SJCRH30 (cell line): Measurements from ENCODE around the gene MED22. TPM values are rescaled to one million over a fixed set of nuclear protein-coding genes. Genes with fewer than 3 reads are reported as not detected.
"Not testable (repeated sequence)": the region's sequence is repeated elsewhere in the genome, so short reads cannot be mapped to it uniquely, and the experiment has no call there.

Experiments
- DNase-seq, 2 experiments: peaks; one replicate each; pipeline ENCODE4 v3.0.0-alpha.2; 2015 to 2020
- H3K27ac ChIP-seq: fragments of 250-450 bp; sonication (Bioruptor Pico); 2 replicates; pipeline ENCODE4 v1.5.1; 2020; ENCODE audit warnings: mild to moderate bottlenecking, moderate library complexity
- H3K27me3 ChIP-seq: fragments of 250-450 bp; sonication (Bioruptor Pico); 2 replicates; pipeline ENCODE4 v1.5.1; 2020; ENCODE audit warnings: mild to moderate bottlenecking, moderate library complexity
- H3K36me3 ChIP-seq: fragments of 250-450 bp; sonication (Bioruptor Pico); 2 replicates; pipeline ENCODE4 v1.5.1; 2020; ENCODE audit warnings: mild to moderate bottlenecking, moderate library complexity
- H3K4me1 ChIP-seq: fragments of 250-450 bp; sonication (Bioruptor Pico); 2 replicates; pipeline ENCODE4 v1.5.1; 2020; ENCODE audit warnings: mild to moderate bottlenecking, moderate library complexity
- H3K4me3 ChIP-seq: fragments of 250-450 bp; sonication (Bioruptor Pico); 2 replicates; pipeline ENCODE4 v1.5.1; 2020; ENCODE audit warnings: mild to moderate bottlenecking, moderate library complexity
- H3K9me3 ChIP-seq: fragments of 250-450 bp; sonication (Bioruptor Pico); replicated peaks from 2 replicates; pipeline ENCODE4 v1.5.1; 2020; ENCODE audit warnings: mild to moderate bottlenecking, moderate library complexity
- total RNA-seq: library from RNA; depleted of rRNA; stranded (reverse); fragments of >200 nt; shearing (Covaris generic); gene quantifications from 2 replicates; pipeline ENCODE4 v1.2.3, GENCODE V29; 2014; rRNA removed

The MED22 gene
- total RNA-seq, 1 experiment from 2014 or later = 71.8 TPM

DNA sequence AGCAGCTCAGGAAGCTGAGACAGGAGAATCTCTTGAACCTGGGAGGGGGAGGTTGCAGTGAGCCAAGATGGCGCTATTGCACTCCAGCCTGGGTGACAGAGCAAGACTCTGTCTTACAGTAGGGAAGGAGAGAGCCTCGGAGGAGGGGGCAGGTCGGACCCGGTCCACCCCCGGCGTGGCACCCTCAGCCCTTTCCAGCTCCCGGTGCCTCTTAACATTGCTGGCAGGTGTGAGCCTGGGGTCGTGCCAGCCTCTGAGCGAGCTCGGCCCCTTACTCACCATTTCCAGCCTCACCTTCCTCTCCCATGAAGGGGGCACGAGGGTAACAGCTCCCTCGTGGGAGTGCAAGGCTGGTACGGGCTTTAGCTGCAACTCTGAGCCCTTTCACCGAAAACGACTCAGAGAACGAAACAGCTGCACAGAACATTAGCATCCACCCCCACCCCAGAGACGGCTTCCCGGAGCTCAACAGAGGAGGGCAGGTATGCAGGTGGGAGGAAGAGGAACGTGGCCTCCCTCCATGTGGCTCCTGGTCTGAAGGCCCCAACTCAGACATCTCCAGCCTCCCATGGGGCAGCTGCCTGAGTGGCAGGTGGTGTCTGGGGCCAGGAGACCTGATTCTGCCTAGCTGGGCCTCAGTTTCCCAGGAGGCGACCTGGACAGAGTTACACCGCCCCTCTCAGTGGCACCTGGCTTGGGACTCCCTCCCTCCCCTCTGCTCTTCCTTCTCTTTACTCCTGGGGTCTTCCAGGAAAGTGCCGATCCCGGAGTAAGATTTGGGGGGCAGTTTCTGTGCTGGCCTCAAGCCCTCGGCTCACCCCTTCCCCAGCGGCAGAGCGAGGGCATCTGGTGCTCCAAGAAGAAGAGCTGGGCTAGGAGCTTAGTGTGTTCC is 44.4 kb downstream of the MED22 start:
- Histone ChIP-seq H3K27ac (no peak overlapping the region), H3K27me3 (peaks cover 38% of the 10 kb centered on the region), H3K9me3 (no peaks in the 10 kb centered on the region), H3K4me3 (no peak overlapping the region), H3K4me1 (no peaks in the 10 kb centered on the region; the same call in 1 of the 2 replicates), H3K36me3 (no peaks in the 10 kb centered on the region)
- no peak for DNase-seq

- H3K4me1 ChIP-seq = no peaks in the 10 kb centered on the region; the same call in 1 of the 2 replicates
Measured at GRCh38 chr9:133301253-133302230, 46.4 kb downstream of the MED22 start.

DNA sequence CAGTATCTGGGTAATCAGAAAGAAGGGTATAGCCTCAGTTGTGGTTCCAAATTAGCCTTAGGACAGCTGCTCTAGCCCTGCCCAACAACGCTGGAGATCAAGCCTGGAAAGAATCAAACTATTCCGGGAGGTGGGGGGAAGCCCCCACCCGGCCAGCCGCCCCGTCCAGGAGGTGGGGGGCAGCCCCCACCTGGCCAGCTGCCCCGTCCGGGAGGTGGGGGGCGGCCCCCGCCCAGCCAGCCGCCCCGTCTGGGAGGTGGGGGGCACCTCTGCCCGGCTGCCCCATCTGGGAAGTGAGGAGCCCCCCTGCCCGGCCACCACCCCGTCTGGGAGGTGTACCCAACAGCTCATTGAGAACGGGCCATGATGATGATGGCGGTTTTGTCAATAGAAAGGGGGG is 47.9 kb downstream of the MED22 start:
- not testable (repeated sequence) for H3K4me3 ChIP-seq, H3K9me3 ChIP-seq, H3K27ac ChIP-seq, H3K4me1 ChIP-seq, H3K36me3 ChIP-seq, DNase-seq
- peaks cover 26% of the 10 kb centered on the region for H3K27me3 ChIP-seq

More at GRCh38 chr9:133301253-133302230, 46.4 kb downstream of the MED22 start:
- H3K4me3 ChIP-seq = no peak overlapping the region
- peaks cover 31% of the 10 kb centered on the region for H3K27me3 ChIP-seq
- no peak for DNase-seq
- H3K36me3 ChIP-seq = no peaks in the 10 kb centered on the region
- no peak overlapping the region for H3K27ac ChIP-seq
- H3K9me3 ChIP-seq = no peaks in the 10 kb centered on the region

- H3K4me1 ChIP-seq = no peaks in the 10 kb centered on the region
- H3K4me3 ChIP-seq = no peak overlapping the region
- DNase-seq = no peak
- peaks cover 8% of the 10 kb centered on the region; the same call in 1 of the 2 replicates for H3K27me3 ChIP-seq
- peaks cover 8% of the 10 kb centered on the region; the same call in 1 of the 2 replicates for H3K9me3 ChIP-seq
- H3K27ac ChIP-seq = no peak overlapping the region
- H3K36me3 ChIP-seq = no peaks in the 10 kb centered on the region; the same call in 1 of the 2 replicates
Measured at GRCh38 chr9:133294257-133294656, 53.7 kb downstream of the MED22 start.

DNA sequence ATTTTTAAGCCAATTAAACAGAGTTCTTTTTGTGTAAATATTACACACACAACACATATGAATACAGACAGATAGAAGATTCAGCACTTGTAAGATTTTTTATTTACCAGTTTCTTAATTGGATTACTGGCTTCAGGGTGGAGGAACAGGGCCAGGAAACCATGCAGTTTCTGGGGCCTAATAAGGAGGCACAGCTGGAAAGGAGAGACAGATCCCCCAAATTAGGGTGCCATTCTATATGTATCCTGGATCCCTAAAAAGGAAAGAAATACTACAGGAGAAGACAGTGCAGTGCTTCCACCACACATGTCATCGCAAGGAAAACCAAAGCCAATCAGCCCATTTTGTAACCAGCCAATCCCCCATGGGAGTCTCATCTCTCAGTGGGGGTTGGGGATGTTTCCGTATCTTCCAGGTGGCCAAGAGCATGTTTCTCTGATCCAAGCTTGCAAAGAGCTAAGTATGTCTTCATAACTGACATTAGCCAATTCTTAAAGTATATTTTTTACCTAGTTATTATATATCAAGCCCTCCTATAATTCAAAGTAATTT is 57.1 kb downstream of the MED22 start:
- Histone ChIP-seq H3K36me3 (no peaks in the 10 kb centered on the region; the same call in 1 of the 2 replicates), H3K27ac (no peak overlapping the region), H3K9me3 (peaks cover 8% of the 10 kb centered on the region; the same call in 1 of the 2 replicates), H3K27me3 (no peaks in the 10 kb centered on the region), H3K4me3 (no peak overlapping the region), H3K4me1 (no peaks in the 10 kb centered on the region)
- DNase-seq = no peak

Other genes starting within 250 kb of the MED22 start
- 21.5 and 26.9 TPM in 2 replicates for gene RALGDS, start 226.9 kb downstream of the MED22 start, total RNA-seq
- 1.2 TPM in 2 replicates for gene GBGT1, start 184.2 kb downstream of the MED22 start, total RNA-seq
- not detected in 2 replicates for gene OBP2B, start 138.9 kb downstream of the MED22 start, total RNA-seq
- not detected in 2 replicates for gene ABO, start 72.9 kb downstream of the MED22 start, total RNA-seq
- 27.8 and 29.2 TPM in 2 replicates for gene SURF6, start 11.9 kb downstream of the MED22 start, total RNA-seq
- gene RPL7A, start 87 bp upstream of the MED22 start, total RNA-seq = 3,575 and 3,860 TPM in 2 replicates
- gene SURF1, start 8.4 kb upstream of the MED22 start, total RNA-seq = 19.0 and 19.3 TPM in 2 replicates
- 34.7 and 36.2 TPM in 2 replicates for gene SURF2, start 8.4 kb upstream of the MED22 start, total RNA-seq
- 232 and 233 TPM in 2 replicates for gene SURF4, start 27.9 kb upstream of the MED22 start, total RNA-seq
- 1.7 and 1.8 TPM in 2 replicates for gene STKLD1, start 28.2 kb upstream of the MED22 start, total RNA-seq
- gene REXO4, start 69.9 kb upstream of the MED22 start, total RNA-seq = 39.5 and 41.0 TPM in 2 replicates
- gene ADAMTS13, start 74.2 kb upstream of the MED22 start, total RNA-seq = 0.42 and 0.43 TPM in 2 replicates
- 12.1 and 13.6 TPM in 2 replicates for gene CACFD1, start 111.8 kb upstream of the MED22 start, total RNA-seq
- gene SLC2A6, start 131.0 kb upstream of the MED22 start, total RNA-seq = 20.3 and 23.4 TPM in 2 replicates
- gene MYMK, start 176.8 kb upstream of the MED22 start, total RNA-seq = 1.1 and 2.0 TPM in 2 replicates
- 3.3 and 3.5 TPM in 2 replicates for gene ADAMTSL2, start 186.6 kb upstream of the MED22 start, total RNA-seq